ENCODE data around the gene DLK1.

DLK1 gene

GRCh38 chr14:100693877-100694578 lies 32.7 kb upstream of the DLK1 start:
- DNase-seq = no peak

- DNase-seq = no peak
Measured at GRCh38 chr14:100694579-100695422, 31.9 kb upstream of the DLK1 start.

- no peak for DNase-seq
Measured at GRCh38 chr14:100695423-100695738, 31.3 kb upstream of the DLK1 start.

- DNase-seq = no peak
Measured at GRCh38 chr14:100696008-100696407, 30.7 kb upstream of the DLK1 start.

- no peak for DNase-seq
Measured at GRCh38 chr14:100696590-100696989, 30.1 kb upstream of the DLK1 start.

GRCh38 chr14:100698066-100698465 lies 28.6 kb upstream of the DLK1 start:
- DNase-seq = no peak

GRCh38 chr14:100698666-100699448 lies 27.8 kb upstream of the DLK1 start:
- DNase-seq = no peak

GRCh38 chr14:100701314-100701713 lies 25.4 kb upstream of the DLK1 start:
- DNase-seq = no peak

- no peak for DNase-seq
Measured at GRCh38 chr14:100702590-100702989, 24.1 kb upstream of the DLK1 start.

GRCh38 chr14:100703386-100704220 lies 23.1 kb upstream of the DLK1 start:
- DNase-seq = no peak

- DNase-seq = no peak
Measured at GRCh38 chr14:100706200-100706599, 20.5 kb upstream of the DLK1 start.

GRCh38 chr14:100706860-100707259 lies 19.8 kb upstream of the DLK1 start:
- DNase-seq = no peak

GRCh38 chr14:100708425-100709288 lies 18.0 kb upstream of the DLK1 start:
- no peak for DNase-seq

GRCh38 chr14:100709289-100710284 lies 17.1 kb upstream of the DLK1 start:
- DNase-seq = peak in 1 of 2 donors; percentile 36

- no peak for DNase-seq
Measured at GRCh38 chr14:100710391-100710790, 16.3 kb upstream of the DLK1 start.

GRCh38 chr14:100710826-100711462 lies 15.7 kb upstream of the DLK1 start:
- no peak for DNase-seq

GRCh38 chr14:100711493-100711892 lies 15.2 kb upstream of the DLK1 start:
- DNase-seq = no peak

- DNase-seq = no peak
Measured at GRCh38 chr14:100712490-100712889, 14.2 kb upstream of the DLK1 start.

- no peak for DNase-seq
Measured at GRCh38 chr14:100713705-100714104, 13.0 kb upstream of the DLK1 start.

Measured in stimulated activated CD4-positive, alpha-beta T cell treated with anti-CD3 and anti-CD28 coated beads, Interleukin-2, amount 100 ng/mL, for 48 hours (primary cell).